ENCODE results near the gene LCN6.

DNA sequence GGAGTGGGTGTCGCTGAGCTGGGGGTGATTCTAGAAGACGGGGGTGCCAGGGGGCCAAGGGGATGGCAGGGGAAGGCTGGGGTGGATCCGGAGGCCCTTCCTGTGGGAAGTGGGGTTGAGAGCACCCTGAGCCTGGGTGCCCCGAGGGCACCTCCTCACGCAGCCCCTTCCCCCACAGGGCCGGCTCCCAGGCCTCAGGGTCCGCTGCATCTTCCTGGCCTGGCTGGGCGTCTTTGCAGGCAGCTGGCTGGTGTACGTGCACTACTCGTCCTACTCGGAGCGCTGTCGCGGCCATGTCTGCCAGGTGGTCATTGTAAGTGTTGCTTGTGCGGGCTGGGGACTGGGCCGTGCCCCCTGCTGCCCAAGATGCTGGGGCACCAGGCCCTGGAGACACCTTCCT lies 30.9 kb downstream of the LCN6 start:
- TF ChIP-seq YY1 (IDR thresholded peaks at IDR 0.05; ENCODE audit: insufficient read depth, insufficient read length): no peak
- no peak for TF ChIP-seq ZNF274 (IDR thresholded peaks at IDR 0.05; ENCODE audit: low read depth, low read length)
- TF ChIP-seq SUZ12 (IDR thresholded peaks at IDR 0.05; ENCODE audit: extremely low read depth, insufficient read depth, insufficient read length): no peak

All from NT2/D1 (cell line).